ENCODE results near the gene IGFL4. TPM values are rescaled to one million over a fixed set of nuclear protein-coding genes. Genes with fewer than 3 reads are reported as not detected.

IGFL4 gene
- total RNA-seq, 4 donors from 2014 or later = not detected

GRCh38 chr19:46065486-46066071 lies 24.8 kb upstream of the IGFL4 start:
- 47 to 59% methylated on average over 7 of the region's 7 CpGs for WGBS, 2 donors
- Histone ChIP-seq H3K9me3 (no peaks in the 10 kb centered on the region), H3K27ac (no peak overlapping the region), H3K36me3 (no peaks in the 10 kb centered on the region), H3K27me3 (no peaks in the 10 kb centered on the region), H3K4me3 (replicated peaks in 1 of 3) (no peak overlapping the region), H3K4me1 (no peaks in the 10 kb centered on the region)
- no peak for DNase-seq
- intact Hi-C loops (cut with DNase I) = no loop called here
- TF ChIP-seq POLR2A (IDR thresholded peaks at IDR 0.05) = no peak
- TF ChIP-seq CTCF (IDR thresholded peaks at IDR 0.05) = no peak

GRCh38 chr19:46063201-46063600 lies 22.4 kb upstream of the IGFL4 start:
- H3K27ac ChIP-seq = no peak overlapping the region
- intact Hi-C loops (cut with DNase I) = no loop called here
- WGBS, 2 donors = 75 to 83% methylated on average over 3 of the region's 3 CpGs
- TF ChIP-seq POLR2A (IDR thresholded peaks at IDR 0.05) = no peak
- no peak for TF ChIP-seq CTCF (IDR thresholded peaks at IDR 0.05)
- H3K4me3 ChIP-seq (replicated peaks in 1 of 3) = no peak overlapping the region
- no peaks in the 10 kb centered on the region for H3K9me3 ChIP-seq
- no peaks in the 10 kb centered on the region for H3K4me1 ChIP-seq
- no peaks in the 10 kb centered on the region for H3K27me3 ChIP-seq
- no peaks in the 10 kb centered on the region for H3K36me3 ChIP-seq
- no peak for DNase-seq

- 86 to 92% methylated on average over 2 of the region's 2 CpGs for WGBS, 2 donors
- Histone ChIP-seq H3K27ac (no peak overlapping the region), H3K36me3 (no peaks in the 10 kb centered on the region), H3K4me3 (replicated peaks in 1 of 3) (no peak overlapping the region), H3K4me1 (no peaks in the 10 kb centered on the region), H3K27me3 (no peaks in the 10 kb centered on the region), H3K9me3 (no peaks in the 10 kb centered on the region)
- no peak for DNase-seq
- TF ChIP-seq POLR2A (IDR thresholded peaks at IDR 0.05) (no peak), CTCF (IDR thresholded peaks at IDR 0.05) (no peak)
- intact Hi-C loops (cut with DNase I) = no loop called here
Measured at GRCh38 chr19:46060012-46060411, 19.2 kb upstream of the IGFL4 start.

- WGBS, 2 donors = 93 to 99% methylated on average over 3 of the region's 3 CpGs
- Histone ChIP-seq H3K4me3 (replicated peaks in 1 of 3) (no peak overlapping the region), H3K36me3 (no peaks in the 10 kb centered on the region), H3K4me1 (no peaks in the 10 kb centered on the region), H3K9me3 (no peaks in the 10 kb centered on the region), H3K27ac (no peak overlapping the region), H3K27me3 (no peaks in the 10 kb centered on the region)
- no peak for DNase-seq
- no peak for TF ChIP-seq CTCF (IDR thresholded peaks at IDR 0.05)
- intact Hi-C loops (cut with DNase I) = no loop called here
Measured at GRCh38 chr19:46058778-46059177, 18.0 kb upstream of the IGFL4 start.

GRCh38 chr19:46056536-46056935 lies 15.7 kb upstream of the IGFL4 start:
- Histone ChIP-seq H3K27ac (no peak overlapping the region), H3K4me3 (replicated peaks in 1 of 3) (no peak overlapping the region), H3K36me3 (no peaks in the 10 kb centered on the region), H3K9me3 (no peaks in the 10 kb centered on the region), H3K27me3 (no peaks in the 10 kb centered on the region), H3K4me1 (no peaks in the 10 kb centered on the region)
- 44 to 63% methylated on average over 4 of the region's 4 CpGs for WGBS, 2 donors
- TF ChIP-seq CTCF (IDR thresholded peaks at IDR 0.05) = no peak
- TF ChIP-seq POLR2A (IDR thresholded peaks at IDR 0.05) = no peak
- intact Hi-C loops (cut with DNase I) = no loop called here
- DNase-seq = no peak

Data from thyroid gland (tissue), 4 donors.